ENCODE data around the gene NKX6-2.

DNA sequence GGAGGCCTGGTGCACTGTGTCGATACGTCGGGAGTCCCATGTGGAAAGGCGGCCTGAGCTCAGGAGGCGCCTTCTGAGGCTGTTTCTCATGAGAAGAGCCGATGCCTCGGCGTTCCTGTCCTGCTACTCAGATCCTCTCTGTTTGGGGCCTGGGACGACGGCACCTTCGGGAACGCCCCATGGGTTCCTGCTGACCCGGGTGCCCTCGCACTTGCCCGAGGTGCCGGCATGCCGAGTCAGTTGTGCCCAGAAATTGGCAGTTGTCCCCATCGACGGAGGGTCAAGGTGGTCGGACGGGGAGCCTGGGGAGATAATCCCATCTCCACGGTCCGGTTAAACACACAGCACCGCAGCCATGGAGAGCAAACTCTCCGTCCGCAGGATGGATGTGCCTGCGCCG is 33.0 kb downstream of the NKX6-2 start:
- TF ChIP-seq, protein P1, sequence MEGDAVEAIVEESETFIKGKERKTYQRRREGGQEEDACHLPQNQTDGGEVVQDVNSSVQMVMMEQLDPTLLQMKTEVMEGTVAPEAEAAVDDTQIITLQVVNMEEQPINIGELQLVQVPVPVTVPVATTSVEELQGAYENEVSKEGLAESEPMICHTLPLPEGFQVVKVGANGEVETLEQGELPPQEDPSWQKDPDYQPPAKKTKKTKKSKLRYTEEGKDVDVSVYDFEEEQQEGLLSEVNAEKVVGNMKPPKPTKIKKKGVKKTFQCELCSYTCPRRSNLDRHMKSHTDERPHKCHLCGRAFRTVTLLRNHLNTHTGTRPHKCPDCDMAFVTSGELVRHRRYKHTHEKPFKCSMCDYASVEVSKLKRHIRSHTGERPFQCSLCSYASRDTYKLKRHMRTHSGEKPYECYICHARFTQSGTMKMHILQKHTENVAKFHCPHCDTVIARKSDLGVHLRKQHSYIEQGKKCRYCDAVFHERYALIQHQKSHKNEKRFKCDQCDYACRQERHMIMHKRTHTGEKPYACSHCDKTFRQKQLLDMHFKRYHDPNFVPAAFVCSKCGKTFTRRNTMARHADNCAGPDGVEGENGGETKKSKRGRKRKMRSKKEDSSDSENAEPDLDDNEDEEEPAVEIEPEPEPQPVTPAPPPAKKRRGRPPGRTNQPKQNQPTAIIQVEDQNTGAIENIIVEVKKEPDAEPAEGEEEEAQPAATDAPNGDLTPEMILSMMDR (IDR thresholded peaks at IDR 0.05; ENCODE audit: poor library complexity), result no peak
- TF ChIP-seq EZH2 (IDR thresholded peaks at IDR 0.05; ENCODE audit: borderline replicate concordance), result no peak
